Mucosa of stomach (tissue), 1 donor: ENCODE results near the gene CFAP58.

Experiments
- H3K27me3 ChIP-seq: one replicate; pipeline ENCODE4 v1.7.0; 2013; ENCODE audit warnings: mild to moderate bottlenecking, low read length; ENCODE audit not compliant: control insufficient read depth, insufficient read depth
- H3K36me3 ChIP-seq: one replicate; pipeline ENCODE4 v1.7.0; 2013; ENCODE audit warnings: low read length; ENCODE audit not compliant: control insufficient read depth, insufficient read depth
- H3K4me1 ChIP-seq: one replicate; pipeline ENCODE4 v1.7.0; 2013; ENCODE audit warnings: mild to moderate bottlenecking, low read length; ENCODE audit not compliant: control insufficient read depth, insufficient read depth
- H3K4me3 ChIP-seq: one replicate; pipeline ENCODE4 v1.7.0; 2013; ENCODE audit warnings: low read length
- H3K9ac ChIP-seq: one replicate; pipeline ENCODE4 v1.7.0; 2013; ENCODE audit warnings: mild to moderate bottlenecking, low read length, moderate library complexity
- H3K9me3 ChIP-seq: one replicate; pipeline ENCODE4 v1.7.0; 2013; ENCODE audit warnings: mild to moderate bottlenecking, low read length, moderate library complexity; ENCODE audit not compliant: control insufficient read depth
- donor health status: Pancreatic carcinoma.

CFAP58 gene, protein sequence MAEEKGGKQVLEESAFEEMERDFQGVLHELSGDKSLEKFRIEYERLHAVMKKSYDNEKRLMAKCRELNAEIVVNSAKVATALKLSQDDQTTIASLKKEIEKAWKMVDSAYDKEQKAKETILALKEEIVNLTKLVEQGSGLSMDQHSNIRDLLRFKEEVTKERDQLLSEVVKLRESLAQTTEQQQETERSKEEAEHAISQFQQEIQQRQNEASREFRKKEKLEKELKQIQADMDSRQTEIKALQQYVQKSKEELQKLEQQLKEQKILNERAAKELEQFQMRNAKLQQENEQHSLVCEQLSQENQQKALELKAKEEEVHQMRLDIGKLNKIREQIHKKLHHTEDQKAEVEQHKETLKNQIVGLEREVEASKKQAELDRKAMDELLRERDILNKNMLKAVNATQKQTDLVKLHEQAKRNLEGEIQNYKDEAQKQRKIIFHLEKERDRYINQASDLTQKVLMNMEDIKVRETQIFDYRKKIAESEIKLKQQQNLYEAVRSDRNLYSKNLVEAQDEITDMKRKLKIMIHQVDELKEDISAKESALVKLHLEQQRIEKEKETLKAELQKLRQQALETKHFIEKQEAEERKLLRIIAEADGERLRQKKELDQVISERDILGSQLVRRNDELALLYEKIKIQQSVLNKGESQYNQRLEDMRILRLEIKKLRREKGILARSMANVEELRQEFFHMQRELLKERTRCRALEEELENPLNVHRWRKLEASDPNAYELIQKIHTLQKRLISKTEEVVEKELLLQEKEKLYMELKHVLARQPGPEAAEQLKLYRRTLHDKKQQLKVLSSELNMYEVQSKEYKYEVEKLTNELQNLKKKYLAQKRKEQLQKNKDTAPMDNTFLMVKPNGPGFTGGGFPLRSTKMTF

DNA sequence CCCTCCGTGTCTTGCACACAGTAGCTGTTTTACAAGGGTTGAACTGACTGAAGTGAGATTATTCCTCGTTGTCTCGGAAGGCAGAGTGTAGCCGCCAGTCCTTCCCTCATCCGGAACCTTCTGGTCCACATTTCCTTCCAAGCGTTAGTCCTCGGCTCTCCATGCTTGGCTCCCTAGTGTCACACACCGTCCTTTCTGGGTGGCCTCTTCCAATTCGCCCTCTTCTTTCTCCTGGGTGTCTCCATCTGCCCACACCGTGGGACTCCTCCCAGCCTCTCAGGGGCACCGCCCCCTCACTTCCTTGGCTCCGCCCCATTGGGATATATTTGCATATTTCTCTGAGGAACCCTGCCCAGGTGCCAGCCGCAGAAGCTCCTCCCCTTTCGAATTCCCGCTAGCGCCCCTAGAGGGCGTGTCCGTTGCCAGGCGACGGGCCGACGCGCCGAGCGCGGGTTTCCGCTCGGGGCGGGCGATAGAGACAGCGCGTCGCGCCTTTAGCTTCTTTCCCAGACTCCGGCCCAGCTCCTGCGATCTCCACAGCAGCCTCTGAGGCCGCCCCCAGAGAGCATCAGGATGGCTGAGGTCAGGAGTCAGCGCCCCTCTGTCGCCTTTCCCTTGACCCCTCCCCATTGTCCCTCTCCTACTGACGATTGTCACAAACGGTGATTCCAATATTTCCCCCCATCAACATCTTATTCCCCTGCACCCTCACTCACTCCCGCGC is at the start of gene CFAP58:
CFAP58 (plus strand) TSS at position 509 of the 724 bp plus-strand sequence; CDS start at position 574, 65 bp downstream.
- peak within 1 kb of the TSS; percentile 9 for H3K9ac ChIP-seq

GRCh38 chr10:104304356-104304745 is 49.3 kb upstream of the CFAP58 start:
- peaks cover 7% of the 10 kb centered on the region for H3K4me1 ChIP-seq
- H3K9me3 ChIP-seq = no peaks in the 10 kb centered on the region
- H3K4me3 ChIP-seq = no peak overlapping the region
- no peaks in the 10 kb centered on the region for H3K36me3 ChIP-seq
- no peaks in the 10 kb centered on the region for H3K27me3 ChIP-seq
- H3K9ac ChIP-seq = no peak overlapping the region

More for the DNA sequence above, at the start of gene CFAP58:
- no peaks in the 10 kb centered on the region for H3K36me3 ChIP-seq
- no peaks in the 10 kb centered on the region for H3K9me3 ChIP-seq
- H3K4me1 ChIP-seq = peaks cover 18% of the 10 kb centered on the region
- H3K27me3 ChIP-seq = no peaks in the 10 kb centered on the region
- H3K4me3 ChIP-seq = no peak within 1 kb of the TSS

DNA sequence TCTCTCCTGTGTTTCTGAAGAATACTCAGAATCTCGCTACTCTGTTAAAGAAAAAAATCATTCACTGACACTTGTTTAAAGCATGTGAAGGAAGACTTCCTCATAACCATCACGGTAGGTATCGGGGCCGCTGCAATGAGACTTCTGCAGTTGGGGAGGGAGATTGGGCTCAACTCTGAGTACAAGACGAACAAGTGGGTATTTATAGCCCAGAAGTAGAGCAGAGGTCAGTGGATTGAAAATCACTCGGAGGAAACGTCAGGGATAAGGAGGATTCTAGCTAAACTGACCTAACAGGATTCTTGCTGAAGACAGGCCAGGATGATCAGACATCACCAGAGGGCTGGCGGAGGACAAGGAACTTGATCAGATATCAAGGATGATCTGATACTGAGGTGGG is 48.7 kb upstream of the CFAP58 start:
- Histone ChIP-seq H3K9ac (no peak overlapping the region), H3K36me3 (no peaks in the 10 kb centered on the region), H3K27me3 (no peaks in the 10 kb centered on the region), H3K9me3 (no peaks in the 10 kb centered on the region), H3K4me1 (peaks cover 7% of the 10 kb centered on the region), H3K4me3 (no peak overlapping the region)

GRCh38 chr10:104306897-104307296 is 46.7 kb upstream of the CFAP58 start:
- no peaks in the 10 kb centered on the region for H3K36me3 ChIP-seq
- H3K4me3 ChIP-seq = no peak overlapping the region
- H3K9me3 ChIP-seq = no peaks in the 10 kb centered on the region
- H3K27me3 ChIP-seq = no peaks in the 10 kb centered on the region
- H3K9ac ChIP-seq = no peak overlapping the region
- peaks cover 7% of the 10 kb centered on the region for H3K4me1 ChIP-seq

- Histone ChIP-seq H3K9ac (no peak overlapping the region), H3K4me3 (no peak overlapping the region), H3K27me3 (no peaks in the 10 kb centered on the region), H3K9me3 (no peaks in the 10 kb centered on the region), H3K4me1 (peaks cover 7% of the 10 kb centered on the region), H3K36me3 (no peaks in the 10 kb centered on the region)
Measured at GRCh38 chr10:104307576-104308438, 45.8 kb upstream of the CFAP58 start.

- Histone ChIP-seq H3K4me3 (no peak overlapping the region), H3K36me3 (no peaks in the 10 kb centered on the region), H3K9ac (no peak overlapping the region), H3K9me3 (no peaks in the 10 kb centered on the region), H3K4me1 (peaks cover 7% of the 10 kb centered on the region), H3K27me3 (no peaks in the 10 kb centered on the region)
Measured at GRCh38 chr10:104308439-104308903, 45.2 kb upstream of the CFAP58 start.

- Histone ChIP-seq H3K9me3 (no peaks in the 10 kb centered on the region), H3K36me3 (no peaks in the 10 kb centered on the region), H3K9ac (no peak overlapping the region), H3K4me1 (peaks cover 7% of the 10 kb centered on the region), H3K4me3 (no peak overlapping the region), H3K27me3 (no peaks in the 10 kb centered on the region)
Measured at GRCh38 chr10:104309980-104310978, 43.4 kb upstream of the CFAP58 start.

GRCh38 chr10:104311184-104311720 is 42.4 kb upstream of the CFAP58 start:
- Histone ChIP-seq H3K4me3 (no peak overlapping the region), H3K9me3 (no peaks in the 10 kb centered on the region), H3K9ac (no peak overlapping the region), H3K4me1 (no peaks in the 10 kb centered on the region), H3K36me3 (no peaks in the 10 kb centered on the region), H3K27me3 (no peaks in the 10 kb centered on the region)

DNA sequence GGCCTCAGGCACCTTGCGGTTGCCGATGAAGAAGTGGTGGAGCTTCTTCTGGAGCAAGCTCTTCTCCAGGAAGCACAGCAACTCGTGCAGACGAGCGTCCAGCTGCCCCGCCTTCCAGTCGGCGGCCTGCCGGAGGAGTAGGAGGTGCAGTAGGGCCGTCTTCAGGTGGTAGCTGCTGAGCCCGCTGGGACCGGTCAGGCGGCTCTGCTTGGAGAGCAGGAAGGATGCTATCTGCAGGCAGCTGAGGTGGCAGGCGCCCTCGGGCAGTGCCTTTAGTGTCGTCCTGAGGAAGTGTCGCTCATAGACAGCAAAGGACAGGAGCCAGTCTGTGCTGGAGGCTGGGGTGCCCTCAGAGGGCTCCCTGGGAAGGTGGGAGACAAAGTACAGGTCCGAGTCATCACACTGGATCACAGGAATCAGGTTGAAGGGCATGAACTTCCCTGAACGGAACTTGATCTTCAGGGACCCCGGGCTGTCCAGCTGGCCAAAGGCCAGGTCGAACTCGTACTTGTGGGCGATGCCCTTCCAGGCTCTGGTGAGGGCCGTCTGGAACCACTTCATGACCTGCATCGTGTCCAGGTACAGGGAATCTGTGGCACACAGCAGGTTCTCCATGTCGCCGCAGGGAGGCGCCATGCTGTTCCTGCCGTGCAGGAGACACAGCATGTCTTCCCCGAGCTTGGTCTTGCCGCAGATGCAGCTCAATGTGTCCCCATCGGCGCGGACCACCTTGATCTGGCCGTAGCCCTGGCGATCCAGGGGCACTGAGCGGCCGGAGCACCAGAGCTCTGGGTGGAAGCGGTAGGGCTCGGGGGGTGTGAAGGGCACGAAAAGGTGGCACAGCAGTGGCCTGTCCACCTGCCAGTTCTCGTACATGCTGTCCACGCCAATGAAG is 38.8 kb upstream of the CFAP58 start:
- Histone ChIP-seq H3K27me3 (no peaks in the 10 kb centered on the region), H3K4me1 (peaks cover 14% of the 10 kb centered on the region), H3K36me3 (no peaks in the 10 kb centered on the region), H3K9ac (no peak overlapping the region), H3K9me3 (no peaks in the 10 kb centered on the region), H3K4me3 (no peak overlapping the region)
